ENCODE measurements around the gene SERHL2.
"Not testable (repeated sequence)": the region's sequence is repeated elsewhere in the genome, so short reads cannot be mapped to it uniquely, and the experiment has no call there.

The SERHL2 gene

GRCh38 chr22:42536166-42536565 is 17.6 kb upstream of the SERHL2 start:
- no peak for DNase-seq

GRCh38 chr22:42536634-42537033 is 17.1 kb upstream of the SERHL2 start:
- DNase-seq, result not testable (repeated sequence)

- DNase-seq, result not testable (repeated sequence)
Observed at GRCh38 chr22:42537199-42537831, 16.4 kb upstream of the SERHL2 start.

- DNase-seq, result not testable (repeated sequence)
Observed at GRCh38 chr22:42539236-42539771, 14.5 kb upstream of the SERHL2 start.

GRCh38 chr22:42544686-42545085 is 9.1 kb upstream of the SERHL2 start:
- no peak for DNase-seq

GRCh38 chr22:42547562-42547961 is 6.2 kb upstream of the SERHL2 start:
- no peak for DNase-seq

- not testable (repeated sequence) for DNase-seq
Observed at GRCh38 chr22:42548126-42548525, 5.6 kb upstream of the SERHL2 start.

GRCh38 chr22:42548597-42549330 is 5.0 kb upstream of the SERHL2 start:
- DNase-seq, result no peak

- DNase-seq, result no peak
Observed at GRCh38 chr22:42549331-42550060, 4.3 kb upstream of the SERHL2 start.

GRCh38 chr22:42552294-42552647 is 1.5 kb upstream of the SERHL2 start:
- DNase-seq, result not testable (repeated sequence)

GRCh38 chr22:42560381-42560780 is 6.6 kb downstream of the SERHL2 start:
- no peak for DNase-seq

- DNase-seq, result no peak
Observed at GRCh38 chr22:42560781-42561180, 7.0 kb downstream of the SERHL2 start.

GRCh38 chr22:42561856-42562255 is 8.1 kb downstream of the SERHL2 start:
- no peak for DNase-seq

GRCh38 chr22:42562279-42562678 is 8.5 kb downstream of the SERHL2 start:
- DNase-seq, result no peak

- DNase-seq, result no peak
Observed at GRCh38 chr22:42562684-42563083, 8.9 kb downstream of the SERHL2 start.

- not testable (repeated sequence) for DNase-seq
Observed at GRCh38 chr22:42563943-42564342, 10.2 kb downstream of the SERHL2 start.

GRCh38 chr22:42564699-42565098 is 10.9 kb downstream of the SERHL2 start:
- no peak for DNase-seq

- no peak for DNase-seq
Observed at GRCh38 chr22:42565956-42566355, 12.2 kb downstream of the SERHL2 start.

- DNase-seq, result not testable (repeated sequence)
Observed at GRCh38 chr22:42567950-42568349, 14.2 kb downstream of the SERHL2 start.

GRCh38 chr22:42570580-42570979 is 16.8 kb downstream of the SERHL2 start:
- DNase-seq, result not testable (repeated sequence)

GRCh38 chr22:42571068-42571467 is 17.3 kb downstream of the SERHL2 start:
- not testable (repeated sequence) for DNase-seq

GRCh38 chr22:42574046-42574445 is 20.3 kb downstream of the SERHL2 start:
- not testable (repeated sequence) for DNase-seq

GRCh38 chr22:42574468-42574867 is 20.7 kb downstream of the SERHL2 start:
- not testable (repeated sequence) for DNase-seq

Measured in NCI-H1436 treated with DMSO at 0.1 percent for 48 hours (cell line).